Panc1 (cell line): Measurements from ENCODE around the gene ABCC10. TPM values are rescaled to one million over a fixed set of nuclear protein-coding genes. Genes with fewer than 3 reads are reported as not detected.

Experiments used
- microRNA-seq: library from miRNA; unstranded; fragments of <30 nt; microRNA quantifications from one replicate; pipeline ENCODE4 v1.1.0, GENCODE V29; 2020; ENCODE audit not compliant: unreplicated experiment
- total RNA-seq: library from RNA; stranded (reverse); gene quantifications from one replicate; pipeline ENCODE4 v1.2.1, GENCODE V29; 2021; ENCODE audit not compliant: unreplicated experiment

ABCC10 gene
- total RNA-seq, 1 experiment from 2014 or later = 52.7 TPM

Small RNAs within 50 kb of the gene (microRNA-seq; reads per million reads assigned to microRNA genes)
- gene MIR6780B = 1.9 reads per million

Other genes with a start within 250 kb of the ABCC10 start
- gene CUL9, start 245.3 kb upstream of the ABCC10 start, total RNA-seq = 54.3 TPM
- gene DNPH1, start 198.1 kb upstream of the ABCC10 start, total RNA-seq = 67.3 TPM
- 0.10 TPM for gene TTBK1, start 184.1 kb upstream of the ABCC10 start, total RNA-seq
- not detected for gene SLC22A7, start 129.3 kb upstream of the ABCC10 start, total RNA-seq
- gene CRIP3, start 118.7 kb upstream of the ABCC10 start, total RNA-seq = 0.64 TPM
- 28.0 TPM for gene ZNF318, start 57.9 kb upstream of the ABCC10 start, total RNA-seq
- 19.1 TPM for gene DLK2, start 28.0 kb downstream of the ABCC10 start, total RNA-seq
- gene TJAP1, start 50.0 kb downstream of the ABCC10 start, total RNA-seq = 42.7 TPM
- gene LRRC73, start 82.8 kb downstream of the ABCC10 start, total RNA-seq = 2.9 TPM
- 81.8 TPM for gene YIPF3, start 89.4 kb downstream of the ABCC10 start, total RNA-seq
- 65.1 TPM for gene POLR1C, start 89.5 kb downstream of the ABCC10 start, total RNA-seq
- 86.4 TPM for gene XPO5, start 148.5 kb downstream of the ABCC10 start, total RNA-seq
- gene POLH, start 148.6 kb downstream of the ABCC10 start, total RNA-seq = 28.4 TPM
- gene GTPBP2, start 201.7 kb downstream of the ABCC10 start, total RNA-seq = 59.4 TPM
- gene MAD2L1BP, start 208.3 kb downstream of the ABCC10 start, total RNA-seq = 44.2 TPM
- 0.28 TPM for gene RSPH9, start 217.5 kb downstream of the ABCC10 start, total RNA-seq